SK-N-SH treated with all-trans-retinoic acid at 6 μM for 48 hours (cell line): ENCODE measurements around the gene AUTS2.

ENCODE experiments used
- ARNTL ChIP-seq: fragments of 450-650 bp; formaldehyde crosslinking; IDR thresholded peaks from 2 replicates; pipeline ENCODE4 v1.5.0; 2020; ENCODE audit warnings: low read depth, mild to moderate bottlenecking, moderate library complexity, borderline replicate concordance
- CSDC2 ChIP-seq: fragments of 250-450 bp; sonication (Bioruptor Pico); IDR thresholded peaks from 2 replicates; pipeline ENCODE4 v1.5.0; 2020; ENCODE audit warnings: mild to moderate bottlenecking, moderate library complexity
- OSR1 ChIP-seq: fragments of 250-450 bp; sonication (Bioruptor Pico); IDR thresholded peaks from 2 replicates; pipeline ENCODE4 v1.8.0; 2022; ENCODE audit warnings: moderate library complexity, mild to moderate bottlenecking, inconsistent platforms
- PPARA ChIP-seq: fragments of 250-450 bp; sonication (Bioruptor Pico); IDR thresholded peaks from 2 replicates; pipeline ENCODE4 v1.5.0; 2020; ENCODE audit warnings: mild to moderate bottlenecking, borderline replicate concordance
- RARB ChIP-seq: fragments of 250-450 bp; sonication (Bioruptor Pico); IDR thresholded peaks from 2 replicates; pipeline ENCODE4 v1.8.0; 2021; ENCODE audit warnings: mild to moderate bottlenecking, moderate library complexity
- SNAI2 ChIP-seq: fragments of 250-450 bp; sonication (Bioruptor Pico); IDR thresholded peaks from 2 replicates; pipeline ENCODE4 v1.5.0; 2020; ENCODE audit warnings: mild to moderate bottlenecking, moderate library complexity
- ZFP3 ChIP-seq: fragments of 250-450 bp; sonication (Bioruptor Pico); IDR thresholded peaks from 2 replicates; pipeline ENCODE4 v1.5.0; 2020; ENCODE audit warnings: mild to moderate bottlenecking, moderate library complexity
- TF ChIP-seq, protein P1 (sequence below): fragments of 250-450 bp; sonication (Bioruptor Pico); IDR thresholded peaks from 2 replicates; pipeline ENCODE4 v1.5.1; 2020; ENCODE audit warnings: low read depth, mild to moderate bottlenecking, moderate library complexity
- TF ChIP-seq, protein P2 (sequence below): fragments of 250-450 bp; sonication (Bioruptor Pico); IDR thresholded peaks from 2 replicates; pipeline ENCODE4 v1.8.0; 2020; ENCODE audit warnings: mild to moderate bottlenecking, moderate library complexity, borderline replicate concordance
- TF ChIP-seq, protein P3 (sequence below): fragments of 250-450 bp; sonication (Bioruptor Pico); IDR thresholded peaks from 2 replicates; pipeline ENCODE4 v1.5.1; 2021; ENCODE audit warnings: mild to moderate bottlenecking, moderate library complexity

DNA sequence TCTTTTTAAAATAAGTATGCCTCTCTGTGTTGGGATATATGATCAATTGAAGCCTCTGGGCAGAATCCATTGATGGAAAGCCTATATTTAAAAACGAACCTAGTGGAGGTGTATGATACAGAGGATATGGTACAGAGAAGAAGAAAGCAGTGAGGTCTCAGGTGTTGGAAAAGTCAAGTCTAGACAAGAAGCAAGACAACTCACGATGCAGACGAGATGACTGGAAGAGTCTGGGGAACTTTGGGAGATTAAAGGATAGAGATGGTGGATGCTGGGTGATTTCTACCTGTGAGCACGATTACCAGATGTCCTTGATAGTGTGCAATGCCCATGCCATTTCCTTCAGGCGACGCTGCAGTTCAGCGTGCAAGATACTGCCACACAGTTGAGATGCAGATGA is 1009.0 kb downstream of the AUTS2 start:
- TF ChIP-seq, protein P1, sequence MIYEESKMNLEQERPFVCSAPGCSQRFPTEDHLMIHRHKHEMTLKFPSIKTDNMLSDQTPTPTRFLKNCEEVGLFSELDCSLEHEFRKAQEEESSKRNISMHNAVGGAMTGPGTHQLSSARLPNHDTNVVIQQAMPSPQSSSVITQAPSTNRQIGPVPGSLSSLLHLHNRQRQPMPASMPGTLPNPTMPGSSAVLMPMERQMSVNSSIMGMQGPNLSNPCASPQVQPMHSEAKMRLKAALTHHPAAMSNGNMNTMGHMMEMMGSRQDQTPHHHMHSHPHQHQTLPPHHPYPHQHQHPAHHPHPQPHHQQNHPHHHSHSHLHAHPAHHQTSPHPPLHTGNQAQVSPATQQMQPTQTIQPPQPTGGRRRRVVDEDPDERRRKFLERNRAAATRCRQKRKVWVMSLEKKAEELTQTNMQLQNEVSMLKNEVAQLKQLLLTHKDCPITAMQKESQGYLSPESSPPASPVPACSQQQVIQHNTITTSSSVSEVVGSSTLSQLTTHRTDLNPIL (CRISPR knock-in tag), result no peak
- TF ChIP-seq ZFP3 (CRISPR knock-in tag), result no peak
- TF ChIP-seq ARNTL (CRISPR knock-in tag), result no peak
- TF ChIP-seq, protein P2, sequence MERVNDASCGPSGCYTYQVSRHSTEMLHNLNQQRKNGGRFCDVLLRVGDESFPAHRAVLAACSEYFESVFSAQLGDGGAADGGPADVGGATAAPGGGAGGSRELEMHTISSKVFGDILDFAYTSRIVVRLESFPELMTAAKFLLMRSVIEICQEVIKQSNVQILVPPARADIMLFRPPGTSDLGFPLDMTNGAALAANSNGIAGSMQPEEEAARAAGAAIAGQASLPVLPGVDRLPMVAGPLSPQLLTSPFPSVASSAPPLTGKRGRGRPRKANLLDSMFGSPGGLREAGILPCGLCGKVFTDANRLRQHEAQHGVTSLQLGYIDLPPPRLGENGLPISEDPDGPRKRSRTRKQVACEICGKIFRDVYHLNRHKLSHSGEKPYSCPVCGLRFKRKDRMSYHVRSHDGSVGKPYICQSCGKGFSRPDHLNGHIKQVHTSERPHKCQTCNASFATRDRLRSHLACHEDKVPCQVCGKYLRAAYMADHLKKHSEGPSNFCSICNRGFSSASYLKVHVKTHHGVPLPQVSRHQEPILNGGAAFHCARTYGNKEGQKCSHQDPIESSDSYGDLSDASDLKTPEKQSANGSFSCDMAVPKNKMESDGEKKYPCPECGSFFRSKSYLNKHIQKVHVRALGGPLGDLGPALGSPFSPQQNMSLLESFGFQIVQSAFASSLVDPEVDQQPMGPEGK (CRISPR knock-in tag), result no peak
- no peak for TF ChIP-seq SNAI2
- no peak for TF ChIP-seq CSDC2
- TF ChIP-seq RARB (CRISPR knock-in tag), result no peak
- TF ChIP-seq OSR1 (CRISPR knock-in tag), result no peak
- no peak for TF ChIP-seq PPARA (CRISPR knock-in tag)
- TF ChIP-seq, protein P3, sequence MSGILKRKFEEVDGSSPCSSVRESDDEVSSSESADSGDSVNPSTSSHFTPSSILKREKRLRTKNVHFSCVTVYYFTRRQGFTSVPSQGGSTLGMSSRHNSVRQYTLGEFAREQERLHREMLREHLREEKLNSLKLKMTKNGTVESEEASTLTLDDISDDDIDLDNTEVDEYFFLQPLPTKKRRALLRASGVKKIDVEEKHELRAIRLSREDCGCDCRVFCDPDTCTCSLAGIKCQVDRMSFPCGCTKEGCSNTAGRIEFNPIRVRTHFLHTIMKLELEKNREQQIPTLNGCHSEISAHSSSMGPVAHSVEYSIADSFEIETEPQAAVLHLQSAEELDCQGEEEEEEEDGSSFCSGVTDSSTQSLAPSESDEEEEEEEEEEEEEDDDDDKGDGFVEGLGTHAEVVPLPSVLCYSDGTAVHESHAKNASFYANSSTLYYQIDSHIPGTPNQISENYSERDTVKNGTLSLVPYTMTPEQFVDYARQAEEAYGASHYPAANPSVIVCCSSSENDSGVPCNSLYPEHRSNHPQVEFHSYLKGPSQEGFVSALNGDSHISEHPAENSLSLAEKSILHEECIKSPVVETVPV (CRISPR knock-in tag), result no peak
